PC-9 (cell line): ENCODE measurements around the gene GRID2IP.

Experiments used
- CTCF ChIP-seq: fragments of 200-600 bp; sonication (generic); conservative IDR thresholded peaks from 2 replicates; pipeline ENCODE4 v1.6.1; 2017; ENCODE audit warnings: mixed run types, antibody characterized with exemption, mild to moderate bottlenecking, moderate library complexity
- EZH2 ChIP-seq: fragments of 200-600 bp; sonication (generic); IDR thresholded peaks from 2 replicates; pipeline ENCODE4 v1.8.0; 2017; ENCODE audit warnings: antibody characterized with exemption, low read depth

- no peak for TF ChIP-seq CTCF
- no peak for TF ChIP-seq EZH2
Measured at GRCh38 chr7:6529643-6530042, 21.6 kb downstream of the GRID2IP start.
